ENCODE measurements around the gene RNU1-3.
A peak's percentile ranks its signal among the peaks of the same experiment; 100 is the strongest.
"Not testable (repeated sequence)": the region's sequence is repeated elsewhere in the genome, so short reads cannot be mapped to it uniquely, and the experiment has no call there.

The RNU1-3 gene

GRCh38 chr1:16666502-16667413 is at the start of gene RNU1-3:
Gene RNU1-3 (minus strand): TSS chr1:16666948.
- DNase-seq: not testable (repeated sequence)

GRCh38 chr1:16713480-16713879 is 46.7 kb upstream of the RNU1-3 start:
- DNase-seq: not testable (repeated sequence)

GRCh38 chr1:16712984-16713383 is 46.2 kb upstream of the RNU1-3 start:
- not testable (repeated sequence) for DNase-seq

GRCh38 chr1:16712582-16712981 is 45.8 kb upstream of the RNU1-3 start:
- not testable (repeated sequence) for DNase-seq

- DNase-seq: not testable (repeated sequence)
Observed at GRCh38 chr1:16712131-16712530, 45.4 kb upstream of the RNU1-3 start.

GRCh38 chr1:16710618-16711017 is 43.9 kb upstream of the RNU1-3 start:
- peak; percentile 65 for DNase-seq

GRCh38 chr1:16709659-16710087 is 42.9 kb upstream of the RNU1-3 start:
- peak; percentile 86 for DNase-seq

- DNase-seq: not testable (repeated sequence)
Observed at GRCh38 chr1:16708704-16709103, 42.0 kb upstream of the RNU1-3 start.

- not testable (repeated sequence) for DNase-seq
Observed at GRCh38 chr1:16707130-16708093, 40.7 kb upstream of the RNU1-3 start.

- DNase-seq: not testable (repeated sequence)
Observed at GRCh38 chr1:16706302-16706701, 39.6 kb upstream of the RNU1-3 start.

- peak; percentile 27 for DNase-seq
Observed at GRCh38 chr1:16704502-16705100, 37.9 kb upstream of the RNU1-3 start.

- DNase-seq: not testable (repeated sequence)
Observed at GRCh38 chr1:16704076-16704475, 37.3 kb upstream of the RNU1-3 start.

- DNase-seq: not testable (repeated sequence)
Observed at GRCh38 chr1:16703602-16704001, 36.9 kb upstream of the RNU1-3 start.

- not testable (repeated sequence) for DNase-seq
Observed at GRCh38 chr1:16703141-16703540, 36.4 kb upstream of the RNU1-3 start.

GRCh38 chr1:16702280-16702679 is 35.5 kb upstream of the RNU1-3 start:
- DNase-seq: not testable (repeated sequence)

- DNase-seq: not testable (repeated sequence)
Observed at GRCh38 chr1:16701189-16701588, 34.4 kb upstream of the RNU1-3 start.

GRCh38 chr1:16700138-16700895 is 33.6 kb upstream of the RNU1-3 start:
- not testable (repeated sequence) for DNase-seq

GRCh38 chr1:16699440-16699839 is 32.7 kb upstream of the RNU1-3 start:
- not testable (repeated sequence) for DNase-seq

- DNase-seq: not testable (repeated sequence)
Observed at GRCh38 chr1:16697152-16697551, 30.4 kb upstream of the RNU1-3 start.

GRCh38 chr1:16696507-16697150 is 29.9 kb upstream of the RNU1-3 start:
- not testable (repeated sequence) for DNase-seq

GRCh38 chr1:16694308-16694702 is 27.6 kb upstream of the RNU1-3 start:
- not testable (repeated sequence) for DNase-seq
